GM18867 (cell line): ENCODE measurements around the gene HHIPL1.

Experiments used
- ATAC-seq: cut with Tn5 transposase; IDR thresholded peaks from one replicate; pipeline ENCODE4 v1.9.1; 2021; ENCODE audit warnings: mild to moderate bottlenecking, moderate library complexity; ENCODE audit not compliant: unreplicated experiment

The HHIPL1 gene

GRCh38 chr14:99727096-99727870 lies 82.4 kb downstream of the HHIPL1 start:
- no peak for ATAC-seq

GRCh38 chr14:99728231-99728920 lies 83.4 kb downstream of the HHIPL1 start:
- ATAC-seq = no peak

DNA sequence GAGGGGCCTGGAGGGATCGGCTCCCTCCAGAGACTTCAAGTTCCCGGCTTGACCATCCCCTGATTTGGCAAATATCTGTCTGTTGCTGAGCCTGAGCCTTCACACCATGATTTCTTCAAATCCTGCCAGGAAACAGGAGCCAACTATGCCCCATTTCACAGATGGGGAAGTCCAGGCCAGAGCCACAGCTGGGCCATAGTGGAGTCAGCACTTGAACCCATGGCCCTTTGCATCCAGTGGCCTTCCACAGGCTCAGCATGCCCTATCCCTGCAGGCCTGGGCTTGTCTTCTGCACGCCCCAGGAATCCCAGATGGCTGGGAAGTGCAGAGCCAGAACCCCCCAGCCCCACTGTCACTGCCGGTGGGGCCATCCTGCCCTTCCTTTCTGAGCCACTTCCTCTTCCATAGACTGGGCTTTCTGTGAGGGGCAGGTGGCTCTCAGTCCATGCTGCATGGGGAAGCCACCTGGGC lies 84.1 kb downstream of the HHIPL1 start:
- no peak for ATAC-seq
